ENCODE measurements around the gene U2AF1L4. TPM values are rescaled to one million over a fixed set of nuclear protein-coding genes. Genes with fewer than 3 reads are reported as not detected.

Gene U2AF1L4
- total and polyA plus RNA-seq, 2 of the 4 experiments (the other 2 are of a cell fraction): 6.1 to 15.0 TPM

DNA sequence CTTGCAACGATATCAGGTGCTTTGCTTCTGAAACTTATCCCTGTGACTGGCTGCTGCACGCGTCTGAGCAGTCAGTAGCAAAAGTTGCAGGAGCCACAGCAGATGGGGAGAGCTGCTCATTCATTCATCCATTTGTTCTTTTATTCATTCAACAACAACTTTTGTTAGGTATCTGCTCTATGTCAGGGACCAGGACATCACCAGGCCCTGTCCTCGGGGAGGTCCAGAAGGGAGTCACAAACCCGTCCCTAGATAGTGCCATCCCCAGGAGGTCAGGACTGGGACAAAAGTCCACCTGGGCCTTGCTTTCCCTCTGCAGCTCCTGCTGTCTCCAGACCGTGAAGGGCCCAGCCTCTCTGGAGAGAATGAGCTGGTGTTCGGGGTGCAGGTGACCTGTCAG lies 32.7 kb upstream of the U2AF1L4 start:
- Histone ChIP-seq H3K56ac (ENCODE audit: extremely low read depth, insufficient read depth, low read length) (no peak overlapping the region), H4K20me1 (ENCODE audit: insufficient read depth, low read length) (no peaks in the 10 kb centered on the region), H3K4me1 (ENCODE audit: control insufficient read depth, insufficient read depth, low read length) (peaks cover 6% of the 10 kb centered on the region), H3K18ac (ENCODE audit: low read depth, low read length) (no peak overlapping the region), H4K5ac (ENCODE audit: low read depth, low read length) (no peak overlapping the region), H2BK120ac (ENCODE audit: low read depth, low read length) (no peak overlapping the region), H2BK15ac (ENCODE audit: low read depth, low read length) (no peak overlapping the region), H2AK5ac (ENCODE audit: low read depth, low read length) (no peak overlapping the region), H3K79me1 (ENCODE audit: low read depth in 1 of 2, low read length in 2 of 2) (peaks cover 7 to 18% of the 10 kb centered on the region in 2 experiments), H3K4me2 (ENCODE audit: low read depth, low read length) (no peak overlapping the region), H3K36me3 (ENCODE audit: control insufficient read depth, insufficient read depth, low read length) (peaks cover 14% of the 10 kb centered on the region), H3K23ac (ENCODE audit: low read depth, low read length) (no peak overlapping the region), H2AK9ac (replicated peaks; ENCODE audit: low read depth, low read length, poor library complexity) (no peak overlapping the region), H3K9ac (ENCODE audit: low read depth, low read length) (no peak overlapping the region), H4K91ac (ENCODE audit: insufficient read depth, low read depth, low read length) (no peak overlapping the region), H3K27me3 (ENCODE audit: control insufficient read depth, insufficient read depth, low read length) (no peaks in the 10 kb centered on the region), H3K9me3 (ENCODE audit: control insufficient read depth, insufficient read depth, low read length) (no peaks in the 10 kb centered on the region), H2BK5ac (ENCODE audit: low read depth, low read length, poor library complexity, severe bottlenecking) (no peak overlapping the region), H3K9me1 (ENCODE audit: insufficient read depth, low read length) (peaks cover 6% of the 10 kb centered on the region; the same call in 1 of the 2 replicates), H4K8ac (ENCODE audit: low read depth in 2 of 2, low read length in 2 of 2) (no peak overlapping the region), H2BK20ac (ENCODE audit: low read depth, low read length) (no peak overlapping the region), H3K4me3 (ENCODE audit: insufficient read depth, low read depth, low read length) (no peak overlapping the region), H3K4ac (ENCODE audit: low read depth, low read length) (no peak overlapping the region), H3K14ac (replicated peaks; ENCODE audit: low read depth, low read length) (no peak overlapping the region), H2AFZ (replicated peaks; ENCODE audit: low read length, poor library complexity) (no peak overlapping the region), H3K27ac (ENCODE audit: insufficient read depth, low read length) (no peak overlapping the region)
- ChIA-PET POLR2A (ENCODE audit: unreplicated experiment) (no interaction called here), CTCF (no interaction called here)
- no TSS peak for BruUV-seq (replicated peaks)
- TF ChIP-seq ELK1 (IDR thresholded peaks at IDR 0.05; ENCODE audit: borderline replicate concordance, low read depth, low read length) (no peak), RCOR1 (IDR thresholded peaks at IDR 0.05; ENCODE audit: insufficient replicate concordance, low read length) (no peak), NFE2L2 (IDR thresholded peaks at IDR 0.05; ENCODE audit: low read depth, low read length) (no peak), BHLHE40 (IDR thresholded peaks at IDR 0.05; ENCODE audit: low read depth, low read length) (no peak), CEBPB (IDR thresholded peaks at IDR 0.05; ENCODE audit: low read depth, low read length) (no peak), POLR2A (IDR thresholded peaks at IDR 0.05; ENCODE audit: low read depth, low read length) (no peak), CTCF (conservative IDR thresholded peaks at IDR 0.05; ENCODE audit: low read depth, low read length) (no peak), MXI1 (IDR thresholded peaks at IDR 0.05; ENCODE audit: borderline replicate concordance, low read depth, low read length) (no peak), RFX5 (IDR thresholded peaks at IDR 0.05; ENCODE audit: low read depth, low read length) (no peak)
- ATAC-seq (ENCODE audit: low read depth) (no peak), DNase-seq (no peak)
- 65% methylated on average over 4 of the region's 7 CpGs; no CpG with 5 or more reads in 1 of the 2 experiments for WGBS, 2 experiments (ENCODE audit: extremely low coverage in 2 of 2, insufficient read length in 1 of 2)
- in situ Hi-C loops (cut with MboI; ENCODE audit: low sequenced_read_pairs): no loop called here
- intact Hi-C loops (cut with micrococcal nuclease): no loop called here
- dilution Hi-C loops (cut with HindIII; ENCODE audit: low sequenced_read_pairs, unreplicated experiment): no loop called here
